Cardiac muscle cell (in vitro differentiated cells and primary cell): Measurements from ENCODE around the gene COG5. TPM values are rescaled to one million over a fixed set of nuclear protein-coding genes. Genes with fewer than 3 reads are reported as not detected.

Experiments used
- DNase-seq, 2 donors: peaks; one replicate each; pipeline versions ENCODE4 v3.0.0 to v3.0.0-alpha.2; 2010 to 2017; ENCODE audit warnings: low read depth in 1 of 2, low spot score in 1 of 2
- H3K27ac ChIP-seq: fragments of 200-600 bp; sonication (generic); 2 replicates; pipeline ENCODE4 v1.5.1; 2016
- H3K27me3 ChIP-seq: fragments of 200-600 bp; sonication (generic); 2 replicates; pipeline ENCODE4 v1.6.0; 2016; ENCODE audit warnings: control low read depth
- H3K36me3 ChIP-seq: fragments of 200-600 bp; sonication (generic); 2 replicates; pipeline ENCODE4 v1.5.1; 2016; ENCODE audit warnings: control low read depth
- H3K4me1 ChIP-seq: fragments of 200-600 bp; sonication (generic); 2 replicates; pipeline ENCODE4 v1.8.1; 2017; ENCODE audit warnings: low read depth, mild to moderate bottlenecking, mixed run types
- H3K4me3 ChIP-seq: fragments of 200-600 bp; sonication (generic); 2 replicates; pipeline ENCODE4 v1.5.1; 2016; ENCODE audit warnings: mild to moderate bottlenecking
- H3K9me3 ChIP-seq: fragments of 200-600 bp; sonication (generic); 2 replicates; pipeline ENCODE4 v1.5.1; 2017; ENCODE audit warnings: low read depth, mild to moderate bottlenecking, control low read depth
- polyA plus RNA-seq: library from polyadenylated mRNA; unstranded; fragments of >200 nt; fragmentation: Nextera tagmentation; extraction: Ambion mirVana; gene quantifications from 2 replicates; pipeline ENCODE4 v1.2.1, GENCODE V29; 2016
- total RNA-seq: library from RNA; depleted of rRNA; stranded (reverse); fragments of >200 nt; gene quantifications from 2 replicates; pipeline ENCODE4 v1.2.3, GENCODE V29; 2016
- TF ChIP-seq, protein P1 (sequence below): IDR thresholded peaks from 2 replicates; pipeline ENCODE4 v1.5.1; 2012; ENCODE audit warnings: low read depth, mild to moderate bottlenecking, low read length

Gene COG5
- total and polyA plus RNA-seq, 2 experiments from 2014 or later, result 20.4 to 63.1 TPM

DNA sequence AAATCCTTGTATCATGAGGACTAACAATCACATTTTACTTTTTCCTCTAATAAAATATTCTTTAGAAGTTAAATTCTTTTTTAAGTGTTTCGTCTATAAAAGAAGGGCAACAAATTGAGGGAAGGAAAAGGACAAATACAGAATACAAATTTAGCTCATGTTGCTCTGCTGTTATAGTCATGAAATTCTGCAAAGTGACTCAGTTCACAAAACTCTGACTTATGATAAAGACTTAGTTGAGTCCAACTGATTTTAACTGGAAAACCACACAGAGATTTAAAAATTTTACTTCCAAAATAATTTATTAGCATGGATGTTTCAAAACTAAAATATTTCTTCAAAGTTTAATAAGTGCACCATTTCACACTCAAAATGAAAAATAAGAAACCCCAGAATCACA is 168.9 kb downstream of the COG5 start:
- H3K27me3 ChIP-seq, result no peaks in the 10 kb centered on the region
- H3K36me3 ChIP-seq, result no peaks in the 10 kb centered on the region
- TF ChIP-seq, protein P1, sequence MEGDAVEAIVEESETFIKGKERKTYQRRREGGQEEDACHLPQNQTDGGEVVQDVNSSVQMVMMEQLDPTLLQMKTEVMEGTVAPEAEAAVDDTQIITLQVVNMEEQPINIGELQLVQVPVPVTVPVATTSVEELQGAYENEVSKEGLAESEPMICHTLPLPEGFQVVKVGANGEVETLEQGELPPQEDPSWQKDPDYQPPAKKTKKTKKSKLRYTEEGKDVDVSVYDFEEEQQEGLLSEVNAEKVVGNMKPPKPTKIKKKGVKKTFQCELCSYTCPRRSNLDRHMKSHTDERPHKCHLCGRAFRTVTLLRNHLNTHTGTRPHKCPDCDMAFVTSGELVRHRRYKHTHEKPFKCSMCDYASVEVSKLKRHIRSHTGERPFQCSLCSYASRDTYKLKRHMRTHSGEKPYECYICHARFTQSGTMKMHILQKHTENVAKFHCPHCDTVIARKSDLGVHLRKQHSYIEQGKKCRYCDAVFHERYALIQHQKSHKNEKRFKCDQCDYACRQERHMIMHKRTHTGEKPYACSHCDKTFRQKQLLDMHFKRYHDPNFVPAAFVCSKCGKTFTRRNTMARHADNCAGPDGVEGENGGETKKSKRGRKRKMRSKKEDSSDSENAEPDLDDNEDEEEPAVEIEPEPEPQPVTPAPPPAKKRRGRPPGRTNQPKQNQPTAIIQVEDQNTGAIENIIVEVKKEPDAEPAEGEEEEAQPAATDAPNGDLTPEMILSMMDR, result no peak
- H3K4me3 ChIP-seq, result no peak overlapping the region
- H3K4me1 ChIP-seq, result peaks cover 5% of the 10 kb centered on the region
- no peak overlapping the region for H3K27ac ChIP-seq
- H3K9me3 ChIP-seq, result no peaks in the 10 kb centered on the region
- DNase-seq, result peak in 1 of 2 donors; percentile 54

DNA sequence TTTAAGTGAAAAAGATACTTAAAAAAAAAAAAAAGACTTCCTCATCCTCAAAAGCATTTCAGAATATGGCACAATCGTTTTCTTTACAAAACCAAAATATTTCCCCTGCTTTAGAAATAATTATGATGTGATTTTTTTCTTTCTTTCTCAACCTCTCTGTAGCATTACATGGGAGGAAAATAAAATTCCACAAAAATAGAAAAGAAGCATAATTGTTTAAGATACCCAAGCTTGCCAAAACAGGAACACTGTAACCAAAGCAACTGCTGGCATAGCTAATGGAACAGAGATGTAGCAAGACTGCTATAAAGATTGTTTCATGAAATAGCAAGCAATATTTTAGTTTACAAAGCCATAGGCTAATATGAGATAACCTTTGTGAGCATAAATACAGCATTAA is 169.4 kb downstream of the COG5 start:
- TF ChIP-seq, protein P1, result no peak
- Histone ChIP-seq H3K4me1 (peaks cover 5% of the 10 kb centered on the region), H3K36me3 (no peaks in the 10 kb centered on the region), H3K27ac (no peak overlapping the region), H3K27me3 (no peaks in the 10 kb centered on the region), H3K9me3 (no peaks in the 10 kb centered on the region), H3K4me3 (no peak overlapping the region)
- peak in 1 of 2 donors; percentile 62 for DNase-seq

DNA sequence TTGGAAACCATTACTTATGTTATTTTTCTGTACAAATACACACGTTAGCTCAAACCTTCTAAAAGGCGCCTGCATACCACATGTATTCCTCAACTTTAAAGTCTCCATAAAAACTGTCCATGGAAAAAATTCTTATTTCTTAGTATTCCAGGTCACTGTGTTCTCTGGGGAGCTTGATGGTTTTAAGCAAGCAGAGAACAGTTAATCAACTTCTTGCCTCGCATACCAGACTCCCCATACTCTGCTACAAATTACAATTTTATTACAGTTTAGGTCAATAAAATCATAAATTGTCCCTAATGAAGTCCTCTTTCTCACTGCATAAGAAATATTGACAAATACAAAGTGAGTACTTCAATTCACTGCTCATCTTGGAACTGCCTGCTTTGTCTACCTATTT is 170.9 kb downstream of the COG5 start:
- Histone ChIP-seq H3K27ac (no peak overlapping the region), H3K27me3 (no peaks in the 10 kb centered on the region), H3K4me3 (no peak overlapping the region), H3K4me1 (peaks cover 5% of the 10 kb centered on the region), H3K36me3 (no peaks in the 10 kb centered on the region), H3K9me3 (no peaks in the 10 kb centered on the region)
- no peak for DNase-seq
- TF ChIP-seq, protein P1, result no peak

DNA sequence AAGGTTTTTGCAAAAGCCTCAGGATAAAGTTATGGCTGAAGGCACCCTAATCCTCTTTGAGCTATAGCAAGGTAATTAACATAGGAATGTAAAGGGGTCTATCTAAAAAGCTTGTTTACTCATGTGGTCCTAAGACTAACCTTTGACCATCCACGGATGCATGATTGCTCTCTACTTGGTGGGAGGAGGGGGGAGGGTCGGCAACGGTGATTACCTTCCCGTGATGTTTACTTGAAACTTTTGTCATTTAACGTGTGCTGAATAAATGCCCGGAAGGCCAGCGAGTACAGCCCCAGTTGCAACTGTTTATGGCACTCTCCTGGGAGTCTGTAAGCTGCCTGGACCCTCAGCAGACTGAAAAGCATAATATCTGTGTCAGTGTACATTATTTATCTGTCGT is 172.8 kb downstream of the COG5 start:
- Histone ChIP-seq H3K9me3 (no peaks in the 10 kb centered on the region), H3K4me1 (peaks cover 5% of the 10 kb centered on the region), H3K4me3 (no peak overlapping the region), H3K27me3 (no peaks in the 10 kb centered on the region), H3K36me3 (no peaks in the 10 kb centered on the region), H3K27ac (no peak overlapping the region)
- DNase-seq, result no peak
- TF ChIP-seq, protein P1, result no peak

DNA sequence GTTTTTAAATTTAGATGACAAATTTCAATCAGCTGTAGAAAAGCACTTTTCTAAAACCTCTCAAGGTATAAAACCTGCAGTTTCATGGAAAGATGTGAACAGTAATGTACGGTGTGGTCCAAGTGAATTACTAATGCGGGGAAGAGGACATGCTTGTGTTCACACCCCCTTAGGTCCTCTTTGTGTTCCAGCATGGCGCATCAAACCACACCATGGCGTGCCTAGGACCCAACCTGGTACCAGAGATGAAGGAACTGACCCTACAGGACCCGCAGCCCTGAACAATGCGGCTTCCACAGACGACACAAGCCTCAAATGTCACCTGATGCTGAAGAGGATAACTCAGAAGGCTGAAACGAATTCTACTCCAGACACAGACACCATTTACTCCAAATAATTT is 175.1 kb downstream of the COG5 start:
- Histone ChIP-seq H3K4me1 (peaks cover 5% of the 10 kb centered on the region), H3K36me3 (no peaks in the 10 kb centered on the region), H3K4me3 (no peak overlapping the region), H3K9me3 (no peaks in the 10 kb centered on the region), H3K27ac (no peak overlapping the region), H3K27me3 (no peaks in the 10 kb centered on the region)
- DNase-seq, result no peak
- TF ChIP-seq, protein P1, result no peak
